Testis (tissue), 3 donors: ENCODE results near the gene DGKZ. TPM values are rescaled to one million over a fixed set of nuclear protein-coding genes. Genes with fewer than 3 reads are reported as not detected.

Experiments
- DNase-seq: peaks from one replicate; pipeline ENCODE4 v3.0.0-alpha.2; 2019
- H3K27ac ChIP-seq, 2 donors: fragments of 200-600 bp; sonication (generic); one replicate each; pipeline ENCODE4 v1.5.1; 2019
- H3K27me3 ChIP-seq: fragments of 200-600 bp; sonication (generic); one replicate; pipeline ENCODE4 v1.5.1; 2019
- H3K36me3 ChIP-seq: fragments of 200-600 bp; sonication (generic); one replicate; pipeline ENCODE4 v1.5.1; 2017; ENCODE audit warnings: low read depth; ENCODE audit errors: missing control alignments
- H3K4me1 ChIP-seq: fragments of 200-600 bp; sonication (generic); one replicate; pipeline ENCODE4 v1.5.1; 2019
- H3K4me3 ChIP-seq, 2 donors: fragments of 200-600 bp; sonication (generic); one replicate each; pipeline ENCODE4 v1.5.1; 2017 to 2019
- H3K9me3 ChIP-seq: fragments of 200-600 bp; sonication (generic); one replicate; pipeline ENCODE4 v1.5.1; 2017
- CTCF ChIP-seq, 3 experiments: fragments of 450-650 bp in 2 of 3; fragments of 200-600 bp in 1 of 3; sonication (generic) in 1 of 3; IDR thresholded peaks; one replicate each; pipeline ENCODE4 v1.5.1; 2016 to 2019; ENCODE audit warnings: antibody characterized with exemption in 3 of 3, mild to moderate bottlenecking in 2 of 3, moderate library complexity in 1 of 3
- POLR2A ChIP-seq: fragments of 450-650 bp; IDR thresholded peaks from one replicate; pipeline ENCODE4 v1.6.1; 2017; ENCODE audit warnings: antibody characterized with exemption, mild to moderate bottlenecking, moderate library complexity
- WGBS, 2 donors: methylation state at CpG; one replicate each; pipeline ENCODE4 v1.1.5; 2018; 5-methylcytosine and 5-hydroxymethylcytosine counted together
- intact Hi-C: fragments of 100-400 bp; cut with DNase I; formaldehyde crosslinking; loops from one replicate; pipeline ENCODE4 v1.15.1; 2023; ENCODE audit warnings: low total_unique reads
- polyA plus RNA-seq: library from polyadenylated mRNA; stranded (reverse); fragments of 350-450 nt; fragmentation: Illumina TruSeq; extraction: RNeasy Lipid Tissue Mini Kit (QIAGEN cat#74804); gene quantifications from one replicate; pipeline ENCODE4 v1.2.3, GENCODE V29; 2014; ENCODE audit warnings: low read depth, low replicate concordance; ENCODE audit not compliant: insufficient read depth
- total RNA-seq, 2 donors: library from RNA; depleted of rRNA; stranded (reverse); fragments of >200 nt; gene quantifications; one replicate each; pipeline ENCODE4 v1.2.3, GENCODE V29; 2016

DGKZ gene
- total and polyA plus RNA-seq, 3 donors from 2014 or later, result 33.8 to 104 (median 67.2) TPM

GRCh38 chr11:46392421-46393230, 45.4 kb downstream of the DGKZ start:
- peaks cover 27% of the 10 kb centered on the region for H3K4me1 ChIP-seq
- WGBS, 2 donors, result 3 to 15% methylated on average over 14 to 56 of the region's 71 CpGs
- DNase-seq, result peak; percentile 88
- TF ChIP-seq POLR2A (no peak), CTCF (IDR thresholded peaks at IDR 0.05) (no peak)
- no peaks in the 10 kb centered on the region for H3K36me3 ChIP-seq
- intact Hi-C loops, result loop anchor here (10.0 kb wide), 1 partner anchor 132 kb away; no protein-coding TSS in a partner anchor
- H3K27me3 ChIP-seq, result no peaks in the 10 kb centered on the region
- H3K9me3 ChIP-seq, result no peaks in the 10 kb centered on the region
- peak overlapping the region; percentile 29 to 36 for H3K4me3 ChIP-seq
- no peak overlapping the region for H3K27ac ChIP-seq

GRCh38 chr11:46393231-46393616, 46.0 kb downstream of the DGKZ start:
- 45 to 57% methylated on average over 4 of the region's 4 CpGs for WGBS, 2 donors
- Histone ChIP-seq H3K4me3 (peak overlapping the region in 1 of 2 donors; percentile 29), H3K27me3 (no peaks in the 10 kb centered on the region), H3K9me3 (no peaks in the 10 kb centered on the region), H3K36me3 (no peaks in the 10 kb centered on the region), H3K4me1 (peaks cover 23% of the 10 kb centered on the region), H3K27ac (no peak overlapping the region)
- TF ChIP-seq CTCF (IDR thresholded peaks at IDR 0.05) (no peak), POLR2A (no peak)
- intact Hi-C loops, result loop anchor here (10.0 kb wide), 1 partner anchor 132 kb away; no protein-coding TSS in a partner anchor
- DNase-seq, result no peak

- TF ChIP-seq POLR2A, result no peak
- no peak for TF ChIP-seq CTCF (IDR thresholded peaks at IDR 0.05)
- Histone ChIP-seq H3K27me3 (no peaks in the 10 kb centered on the region), H3K36me3 (no peaks in the 10 kb centered on the region), H3K27ac (no peak overlapping the region), H3K4me1 (peaks cover 18% of the 10 kb centered on the region), H3K4me3 (no peak overlapping the region), H3K9me3 (no peaks in the 10 kb centered on the region)
- intact Hi-C loops, result loop anchor here (10.0 kb wide), 1 partner anchor 131 kb away; no protein-coding TSS in a partner anchor
- DNase-seq, result no peak
- 65 to 85% methylated on average over 4 of the region's 4 CpGs for WGBS, 2 donors
These were observed 46.5 kb downstream of the DGKZ start for GRCh38 chr11:46393759-46394158.

- no peak for TF ChIP-seq CTCF (IDR thresholded peaks at IDR 0.05)
- no peak for TF ChIP-seq POLR2A
- H3K36me3 ChIP-seq, result no peaks in the 10 kb centered on the region
- 87 to 93% methylated on average over 3 to 12 of the region's 19 CpGs for WGBS, 2 donors
- DNase-seq, result no peak
- no peaks in the 10 kb centered on the region for H3K27me3 ChIP-seq
- no peak overlapping the region for H3K4me3 ChIP-seq
- H3K27ac ChIP-seq, result no peak overlapping the region
- H3K4me1 ChIP-seq, result peaks cover 7% of the 10 kb centered on the region
- H3K9me3 ChIP-seq, result no peaks in the 10 kb centered on the region
- intact Hi-C loops, result loop anchor here (10.0 kb wide), 1 partner anchor 127 kb away; no protein-coding TSS in a partner anchor
These were observed 50.3 kb downstream of the DGKZ start for GRCh38 chr11:46397526-46397925.
